T-helper 1 cell (primary cell): ENCODE results near the gene ZNF559.

Experiments
- DNase-seq, 5 donors: peaks; one replicate each; pipeline ENCODE4 v3.0.0-alpha.2; 2012 to 2020

Gene ZNF559

GRCh38 chr19:9354651-9355050, 30.7 kb downstream of the ZNF559 start:
- DNase-seq = no peak

GRCh38 chr19:9362905-9363304, 38.9 kb downstream of the ZNF559 start, which contains the start of gene ZNF177:
Gene ZNF177, plus strand, starts transcription at chr19:9363013. Its CDS starts 15,299 bp downstream, at chr19:9378312.
- DNase-seq = peak in 1 of 5 donors; percentile 10

- no peak for DNase-seq
Observed at GRCh38 chr19:9370738-9371619, 47.0 kb downstream of the ZNF559 start.

GRCh38 chr19:9381361-9381785, 57.4 kb downstream of the ZNF559 start:
- no peak for DNase-seq
